Prostate gland (tissue), 2 donors: Measurements from ENCODE around the gene OSBPL2.

Experiments
- POLR2A ChIP-seq: fragments of 450-650 bp; IDR thresholded peaks from one replicate; pipeline ENCODE4 v1.6.1; 2016; ENCODE audit warnings: antibody characterized with exemption, mild to moderate bottlenecking
- TF ChIP-seq, protein P1 (sequence below), 4 experiments: fragments of 200-600 bp in 2 of 4; fragments of 450-650 bp in 2 of 4; sonication (generic) in 2 of 4; IDR thresholded peaks; 1 replicate in 3 of 4; 2 replicates in 1 of 4; pipeline ENCODE4 v1.5.1; 2016 to 2019; ENCODE audit warnings: antibody characterized with exemption in 4 of 4, mild to moderate bottlenecking in 2 of 4, moderate library complexity in 2 of 4

DNA sequence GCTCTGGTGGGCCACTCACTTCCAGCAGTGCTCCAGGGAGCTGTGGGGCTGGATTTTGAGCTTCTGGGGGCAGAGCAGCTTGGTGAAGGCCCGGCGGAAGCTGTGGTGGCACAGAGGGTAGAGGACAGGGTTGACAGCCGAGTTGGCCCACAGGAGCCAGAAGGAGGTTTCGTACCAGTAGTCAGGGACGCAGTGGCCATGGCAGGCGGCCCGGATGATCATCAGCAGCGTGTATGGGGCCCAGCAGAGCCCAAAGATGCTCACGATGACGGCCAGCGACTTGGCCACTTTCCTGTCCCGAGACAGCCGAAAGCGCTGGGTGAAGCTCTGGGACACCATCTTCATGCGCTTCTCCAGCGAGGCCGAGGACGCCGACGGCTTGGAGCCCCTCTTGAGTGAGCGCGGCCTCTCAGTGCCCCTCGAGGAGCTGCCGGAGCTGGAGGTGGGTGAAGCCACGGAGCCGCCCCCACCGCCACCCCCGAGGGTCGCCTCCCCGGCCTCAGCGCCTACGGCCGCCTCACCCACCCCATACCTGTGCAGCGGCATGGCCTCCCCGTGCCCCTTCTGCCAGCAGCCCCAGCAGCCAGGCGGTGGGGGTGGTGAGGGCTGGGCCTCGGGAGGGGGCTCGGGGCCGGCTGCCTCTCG is 22.2 kb upstream of the OSBPL2 start:
- TF ChIP-seq, protein P1, sequence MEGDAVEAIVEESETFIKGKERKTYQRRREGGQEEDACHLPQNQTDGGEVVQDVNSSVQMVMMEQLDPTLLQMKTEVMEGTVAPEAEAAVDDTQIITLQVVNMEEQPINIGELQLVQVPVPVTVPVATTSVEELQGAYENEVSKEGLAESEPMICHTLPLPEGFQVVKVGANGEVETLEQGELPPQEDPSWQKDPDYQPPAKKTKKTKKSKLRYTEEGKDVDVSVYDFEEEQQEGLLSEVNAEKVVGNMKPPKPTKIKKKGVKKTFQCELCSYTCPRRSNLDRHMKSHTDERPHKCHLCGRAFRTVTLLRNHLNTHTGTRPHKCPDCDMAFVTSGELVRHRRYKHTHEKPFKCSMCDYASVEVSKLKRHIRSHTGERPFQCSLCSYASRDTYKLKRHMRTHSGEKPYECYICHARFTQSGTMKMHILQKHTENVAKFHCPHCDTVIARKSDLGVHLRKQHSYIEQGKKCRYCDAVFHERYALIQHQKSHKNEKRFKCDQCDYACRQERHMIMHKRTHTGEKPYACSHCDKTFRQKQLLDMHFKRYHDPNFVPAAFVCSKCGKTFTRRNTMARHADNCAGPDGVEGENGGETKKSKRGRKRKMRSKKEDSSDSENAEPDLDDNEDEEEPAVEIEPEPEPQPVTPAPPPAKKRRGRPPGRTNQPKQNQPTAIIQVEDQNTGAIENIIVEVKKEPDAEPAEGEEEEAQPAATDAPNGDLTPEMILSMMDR (IDR thresholded peaks at IDR 0.05): no peak
- TF ChIP-seq POLR2A: no peak
